HCEC 1CT (cell line): ENCODE results near the gene TRIM67.

Experiments
- DNase-seq: peaks from one replicate; pipeline ENCODE4 v3.0.0-alpha.2; 2017

The TRIM67 gene

GRCh38 chr1:231159202-231159962, 2.5 kb upstream of the TRIM67 start:
- no peak for DNase-seq

- DNase-seq = no peak
These were observed 1.7 kb upstream of the TRIM67 start for GRCh38 chr1:231159963-231160761.

GRCh38 chr1:231160895-231161666, 777 bp upstream of the TRIM67 start:
- no peak for DNase-seq

DNA sequence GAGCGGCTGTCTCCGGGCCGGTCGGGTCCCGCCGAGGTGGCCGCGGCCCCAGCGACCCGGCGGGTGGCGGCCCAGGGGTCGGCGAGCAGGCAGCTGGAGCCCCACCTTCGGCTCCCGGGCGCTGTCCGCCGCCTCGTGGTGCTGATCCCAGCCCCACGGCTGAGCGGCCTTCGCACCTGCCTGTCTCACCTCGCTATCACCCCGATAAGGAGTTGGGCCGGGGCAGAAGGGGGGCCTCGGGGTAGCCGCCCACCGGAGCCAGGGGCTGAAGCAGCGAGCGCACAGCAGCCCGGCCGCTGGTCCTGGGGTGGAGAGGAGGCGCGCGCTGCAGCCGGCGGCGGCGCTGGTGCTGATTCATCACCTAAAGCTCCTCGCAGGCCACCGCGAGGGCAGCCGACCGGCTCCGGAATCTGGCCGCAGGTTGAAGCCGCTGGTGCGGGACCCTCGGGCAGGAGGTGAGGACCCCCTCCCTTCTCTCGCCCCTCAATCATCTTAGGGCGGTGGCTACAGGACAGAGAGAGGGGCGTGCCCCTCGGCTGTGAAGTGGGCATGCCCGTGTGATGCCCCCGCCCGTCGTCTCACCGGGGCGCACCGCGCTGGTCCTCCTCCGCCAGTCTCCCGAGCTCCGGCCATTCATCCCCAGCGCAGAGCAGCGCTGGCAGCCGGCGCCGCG, 575 bp downstream of the TRIM67 start:
- DNase-seq = no peak

DNA sequence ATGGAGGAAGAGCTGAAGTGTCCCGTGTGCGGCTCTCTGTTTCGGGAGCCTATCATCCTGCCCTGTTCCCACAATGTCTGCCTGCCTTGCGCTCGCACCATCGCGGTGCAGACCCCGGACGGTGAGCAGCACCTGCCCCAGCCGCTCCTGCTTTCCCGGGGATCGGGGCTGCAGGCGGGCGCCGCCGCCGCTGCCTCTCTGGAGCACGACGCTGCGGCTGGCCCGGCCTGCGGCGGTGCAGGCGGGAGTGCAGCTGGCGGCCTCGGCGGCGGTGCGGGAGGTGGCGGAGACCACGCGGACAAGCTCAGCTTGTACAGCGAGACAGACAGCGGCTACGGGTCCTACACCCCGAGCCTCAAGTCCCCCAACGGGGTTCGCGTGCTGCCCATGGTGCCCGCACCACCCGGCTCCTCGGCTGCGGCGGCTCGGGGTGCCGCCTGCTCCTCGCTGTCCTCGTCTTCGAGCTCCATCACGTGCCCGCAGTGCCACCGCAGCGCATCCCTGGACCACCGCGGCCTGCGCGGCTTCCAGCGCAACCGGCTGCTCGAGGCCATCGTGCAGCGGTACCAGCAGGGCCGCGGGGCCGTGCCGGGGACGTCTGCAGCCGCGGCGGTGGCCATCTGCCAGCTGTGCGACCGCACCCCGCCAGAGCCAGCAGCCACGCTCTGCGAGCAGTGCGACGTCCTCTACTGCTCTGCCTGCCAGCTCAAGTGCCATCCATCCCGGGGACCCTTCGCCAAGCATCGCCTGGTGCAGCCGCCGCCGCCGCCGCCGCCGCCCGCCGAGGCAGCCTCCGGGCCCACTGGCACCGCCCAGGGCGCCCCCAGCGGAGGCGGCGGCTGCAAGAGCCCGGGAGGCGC, 1.3 kb downstream of the TRIM67 start:
- DNase-seq = no peak

GRCh38 chr1:231163830-231164427, 2.1 kb downstream of the TRIM67 start:
- DNase-seq = no peak

GRCh38 chr1:231165371-231165770, 3.5 kb downstream of the TRIM67 start:
- DNase-seq = peak; percentile 78

DNA sequence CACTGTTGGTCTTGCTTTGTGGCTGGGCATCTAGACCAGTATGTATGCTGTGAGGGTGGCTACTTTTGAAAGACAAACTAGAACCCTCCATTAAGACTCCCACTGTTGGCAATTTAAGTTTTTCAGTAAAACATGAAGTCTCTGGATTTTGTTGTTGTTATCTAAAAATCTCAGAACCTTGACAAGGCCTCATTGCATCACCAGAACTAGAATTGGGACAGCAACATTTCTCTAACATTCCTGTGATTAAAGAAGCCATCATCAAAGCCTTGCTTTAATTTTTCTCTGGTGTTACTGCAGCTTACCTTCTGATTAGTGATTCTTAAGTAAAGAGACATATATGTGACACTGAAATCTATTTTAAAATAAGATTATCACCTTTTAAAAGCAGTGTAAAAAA, 4.5 kb downstream of the TRIM67 start:
- no peak for DNase-seq

DNA sequence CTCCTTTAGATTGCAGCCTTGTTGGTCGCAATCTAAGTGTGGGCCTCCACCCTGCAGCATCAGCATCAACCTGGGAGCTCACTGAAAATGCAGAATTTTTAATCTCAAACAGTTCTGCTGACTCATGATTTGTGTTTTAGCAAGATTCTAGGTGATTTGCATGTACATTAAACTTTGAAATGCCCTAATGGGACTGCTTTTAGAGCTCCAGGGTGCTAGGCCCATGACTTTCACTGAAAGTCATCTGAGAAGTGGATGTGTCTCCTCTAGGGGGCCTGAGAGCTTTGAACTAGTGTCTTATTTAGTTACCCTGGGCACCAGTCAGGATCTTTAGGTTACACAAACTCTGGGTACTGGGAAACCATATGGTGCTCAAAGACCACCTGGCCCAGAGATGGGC, 9.0 kb downstream of the TRIM67 start:
- peak; percentile 19 for DNase-seq

DNA sequence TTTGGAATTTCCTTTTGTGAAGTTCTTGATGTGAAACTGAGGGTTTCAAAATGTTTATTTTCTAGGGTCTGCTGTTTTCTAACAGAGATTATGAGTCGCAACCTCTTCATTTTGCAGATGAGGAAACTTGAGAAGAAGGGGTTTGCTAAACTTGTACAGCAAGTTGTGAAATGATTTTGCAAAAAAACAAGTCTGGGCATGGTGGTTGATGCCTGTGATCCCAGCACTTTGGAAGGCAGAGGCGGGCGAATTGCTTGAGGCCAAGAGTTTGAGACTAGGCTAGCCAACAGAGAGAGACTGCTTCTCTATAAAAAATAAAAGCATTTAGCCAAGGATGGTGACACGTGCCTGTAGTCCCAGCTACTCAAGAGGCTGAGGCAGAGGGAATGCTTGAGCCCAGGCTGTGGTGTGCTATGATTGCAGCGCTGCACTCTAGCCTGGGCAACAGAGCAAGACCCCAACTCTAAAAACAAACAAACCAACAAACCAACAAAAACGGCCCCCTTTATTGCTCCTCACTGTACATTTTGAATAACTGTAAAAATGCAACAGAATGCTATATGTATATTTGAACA, 9.9 kb downstream of the TRIM67 start:
- peak; percentile 60 for DNase-seq

DNA sequence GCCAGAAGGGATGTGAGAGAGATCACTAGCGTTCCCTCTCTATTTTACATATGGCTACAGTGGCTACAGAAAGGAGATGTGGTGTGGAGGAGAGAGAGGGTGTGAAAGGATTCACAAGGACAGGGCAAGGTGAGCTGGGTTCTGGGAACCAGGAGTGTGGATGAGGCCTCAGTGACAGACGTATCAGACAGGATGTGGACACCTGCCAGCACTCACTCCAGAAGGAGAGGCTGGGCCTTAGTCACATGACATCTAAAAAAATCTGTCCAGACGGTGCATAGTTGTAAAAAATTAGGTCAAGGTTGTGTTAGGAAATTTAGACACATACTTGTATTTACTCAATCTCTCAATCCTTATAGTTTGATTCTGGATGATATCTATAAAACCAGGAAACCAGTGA, 10.6 kb downstream of the TRIM67 start:
- DNase-seq = peak; percentile 31

DNA sequence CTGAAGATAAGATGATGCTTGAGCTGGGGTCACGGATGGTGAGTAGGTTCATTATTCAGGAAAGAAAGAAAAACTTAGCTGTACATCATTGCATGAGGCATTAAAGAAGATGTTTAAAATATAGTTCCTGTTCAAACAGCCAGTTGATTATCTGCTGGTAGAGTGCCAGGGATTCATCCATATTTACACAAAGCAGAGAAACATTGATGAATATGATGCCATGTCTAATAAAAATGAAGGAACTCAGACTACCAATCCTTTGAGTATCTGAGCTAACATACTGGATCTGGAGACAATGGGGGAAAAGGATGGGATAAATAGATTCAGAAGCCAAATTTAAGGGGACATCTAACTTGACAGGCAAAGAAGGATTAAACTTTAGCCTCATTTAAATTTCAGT, 14.6 kb downstream of the TRIM67 start:
- DNase-seq = no peak

DNA sequence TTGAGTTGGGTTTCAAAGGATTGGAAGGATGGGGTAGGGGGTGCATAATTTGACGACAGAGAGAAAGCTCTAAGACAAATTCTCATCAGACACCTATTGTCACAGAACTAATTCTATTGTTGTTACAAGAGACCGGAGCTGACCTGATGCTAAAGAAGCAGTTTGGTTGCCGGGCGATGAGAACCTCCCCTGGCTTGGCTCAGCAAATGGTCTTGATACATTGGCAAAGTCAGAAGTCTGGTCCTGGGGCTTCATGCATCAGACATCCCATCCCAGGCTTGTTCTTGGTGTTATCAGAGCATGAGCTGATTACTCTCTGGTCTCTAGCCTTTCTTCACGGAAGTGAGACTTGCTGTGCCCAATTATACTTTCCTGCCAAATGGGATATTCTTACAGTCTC, 15.4 kb downstream of the TRIM67 start:
- no peak for DNase-seq

GRCh38 chr1:231177936-231178335, 16.1 kb downstream of the TRIM67 start:
- DNase-seq = peak; percentile 14

DNA sequence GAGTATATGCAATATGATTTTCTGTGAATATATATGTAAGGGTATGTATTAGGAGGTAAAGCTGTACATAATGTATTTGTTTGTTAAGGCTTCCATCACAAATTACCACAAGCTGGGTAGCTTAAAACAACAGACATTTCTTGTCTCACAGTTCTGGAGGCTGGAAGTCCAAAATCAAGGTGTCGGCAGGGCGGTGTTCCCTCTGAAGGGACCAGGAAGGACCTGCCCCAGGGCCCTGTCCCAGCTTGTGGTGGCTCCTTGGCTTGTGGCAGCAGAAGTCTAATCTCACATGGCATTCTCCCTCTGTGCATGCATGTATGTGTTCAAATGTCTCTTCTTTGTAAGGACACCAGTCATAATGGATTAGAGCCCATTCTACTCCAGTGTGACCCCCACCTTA, 17.1 kb downstream of the TRIM67 start:
- DNase-seq = no peak

GRCh38 chr1:231180034-231180433, 18.2 kb downstream of the TRIM67 start:
- DNase-seq = no peak

DNA sequence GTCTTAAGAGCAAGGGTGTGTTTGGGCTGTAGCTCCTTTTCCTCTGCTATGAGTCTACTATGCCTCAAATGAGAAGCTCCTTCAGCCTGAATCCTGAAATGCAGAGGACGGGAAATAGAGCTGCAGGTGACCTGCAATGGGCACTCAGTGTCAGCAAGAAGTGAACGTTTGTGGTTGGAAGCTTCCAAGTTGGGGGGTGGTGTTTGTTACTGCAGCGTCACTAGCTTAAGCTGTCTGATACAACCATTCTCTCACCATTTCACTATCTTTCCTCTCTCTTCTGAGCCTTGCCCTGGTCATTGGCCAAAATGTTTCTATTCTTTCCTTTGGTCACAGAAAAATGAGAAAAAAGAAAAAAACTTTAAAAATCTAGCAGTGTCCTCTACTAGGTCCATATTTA, 19.4 kb downstream of the TRIM67 start:
- no peak for DNase-seq

GRCh38 chr1:231182317-231182716, 20.5 kb downstream of the TRIM67 start:
- DNase-seq = no peak

- DNase-seq = no peak
These were observed 22.1 kb downstream of the TRIM67 start for GRCh38 chr1:231183639-231184590.

GRCh38 chr1:231184891-231185290, 23.0 kb downstream of the TRIM67 start:
- DNase-seq = no peak
